HG02571 (cell line): ENCODE data around the gene EFNA5.
"Not testable (repeated sequence)": the region's sequence is repeated elsewhere in the genome, so short reads cannot be mapped to it uniquely, and the experiment has no call there.

Experiments used
- ATAC-seq: cut with Tn5 transposase; IDR thresholded peaks from one replicate; pipeline ENCODE4 v1.9.1; 2021; ENCODE audit warnings: mild to moderate bottlenecking, moderate library complexity; ENCODE audit not compliant: unreplicated experiment

Gene EFNA5

GRCh38 chr5:107499776-107500175 lies 171.0 kb downstream of the EFNA5 start:
- no peak for ATAC-seq

DNA sequence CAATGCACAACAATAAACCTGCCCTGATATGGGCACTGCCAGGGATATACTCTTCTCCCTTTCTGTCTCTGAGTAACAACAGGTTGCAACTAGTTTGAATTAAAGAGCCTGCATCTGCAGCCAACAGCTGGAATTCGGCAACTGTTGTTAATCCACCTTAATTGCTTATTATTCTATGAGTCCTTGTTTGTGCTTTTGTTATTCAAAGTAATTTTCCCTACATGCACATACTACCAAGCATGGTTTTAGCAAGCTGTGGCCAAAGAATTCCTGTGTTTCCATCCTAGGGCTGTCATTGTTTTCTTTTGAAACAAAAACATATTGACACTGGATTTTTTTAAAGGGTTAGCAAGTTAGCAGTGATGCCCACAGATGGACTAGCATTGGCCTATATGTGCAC lies 171.5 kb downstream of the EFNA5 start:
- no peak for ATAC-seq

DNA sequence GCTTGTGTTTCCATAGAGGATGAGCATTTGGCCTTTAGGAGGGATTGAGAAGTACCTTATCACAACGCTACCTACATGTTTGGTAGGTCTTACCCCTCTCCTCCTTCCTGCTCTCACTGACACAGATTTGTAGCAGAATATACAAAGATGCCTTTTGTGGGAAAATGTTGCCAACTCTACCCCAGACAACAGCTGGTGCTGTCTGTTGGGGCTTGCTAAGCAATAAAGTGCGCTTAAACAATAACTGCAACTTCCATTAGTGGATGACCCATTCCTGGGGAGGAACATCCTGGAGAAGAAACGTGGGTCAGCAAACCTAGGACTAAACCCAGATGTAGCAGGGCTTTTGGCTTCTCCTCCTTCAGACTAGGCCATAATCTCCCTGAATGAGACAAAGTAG lies 174.3 kb downstream of the EFNA5 start:
- no peak for ATAC-seq

- ATAC-seq: not testable (repeated sequence)
These were observed 176.6 kb downstream of the EFNA5 start for GRCh38 chr5:107494129-107494528.

DNA sequence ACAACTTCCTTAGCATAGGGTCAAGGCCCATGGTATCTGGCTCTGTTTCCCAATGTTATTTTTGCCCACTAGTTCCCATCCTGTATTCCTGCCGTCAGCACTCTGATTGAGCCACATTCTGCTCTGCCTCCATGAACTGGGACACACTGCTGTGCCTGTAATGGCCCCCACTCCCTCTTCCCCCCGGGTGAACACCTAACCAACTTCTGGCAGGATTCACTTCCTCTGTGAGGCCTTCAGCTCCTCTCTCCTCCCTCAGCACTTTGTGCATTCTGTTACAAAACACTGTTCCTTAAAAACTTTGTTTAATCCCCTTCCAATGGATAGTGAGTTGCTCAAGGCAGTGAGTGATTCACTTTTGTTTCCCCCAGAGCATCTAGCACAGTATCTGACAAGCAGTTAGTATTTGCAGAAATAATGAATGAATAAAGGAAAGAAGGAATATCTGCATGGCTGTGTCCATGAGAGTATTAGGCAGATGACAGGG lies 183.6 kb downstream of the EFNA5 start:
- no peak for ATAC-seq

GRCh38 chr5:107486489-107486888 lies 184.2 kb downstream of the EFNA5 start:
- peak; percentile 61 for ATAC-seq

GRCh38 chr5:107485184-107485583 lies 185.6 kb downstream of the EFNA5 start:
- peak; percentile 58 for ATAC-seq

- ATAC-seq: no peak
These were observed 186.5 kb downstream of the EFNA5 start for GRCh38 chr5:107484281-107484680.

DNA sequence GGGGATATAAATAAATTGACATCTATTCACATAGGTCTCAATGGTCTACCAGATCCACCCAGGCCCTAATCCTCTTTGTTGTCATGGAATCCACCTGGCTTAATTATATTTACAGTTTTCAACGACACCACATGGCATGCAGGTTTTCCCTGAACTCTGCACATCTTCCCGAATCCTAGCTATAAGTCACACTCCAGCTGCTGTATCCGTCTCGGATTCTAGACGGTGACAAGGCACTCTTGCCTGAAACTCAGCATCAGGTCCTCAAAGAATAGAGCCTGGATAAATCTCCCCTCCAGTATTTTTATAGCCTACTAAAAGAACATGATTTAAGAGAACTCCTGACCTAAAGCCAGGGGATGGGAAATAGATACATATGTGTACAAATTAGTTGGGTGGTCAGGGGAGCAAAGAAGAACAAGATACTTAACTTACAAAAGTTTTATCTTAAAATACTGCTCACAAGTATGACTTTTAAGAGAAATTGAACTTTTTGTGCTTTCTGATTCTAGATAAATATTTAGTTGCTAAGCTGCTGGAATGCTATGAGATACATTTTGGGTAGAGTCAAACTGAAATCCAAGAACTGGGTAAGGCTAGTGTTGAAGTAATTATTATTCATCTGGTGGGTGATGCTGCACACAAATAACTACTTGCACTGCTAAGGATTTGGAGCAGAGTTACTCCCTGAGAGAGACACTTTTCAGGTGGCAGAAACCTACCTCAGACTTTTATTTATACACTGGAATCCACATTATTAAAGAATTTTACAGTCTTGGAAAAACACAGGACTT lies 187.3 kb downstream of the EFNA5 start:
- no peak for ATAC-seq

GRCh38 chr5:107478068-107478641 lies 192.6 kb downstream of the EFNA5 start:
- ATAC-seq: no peak

DNA sequence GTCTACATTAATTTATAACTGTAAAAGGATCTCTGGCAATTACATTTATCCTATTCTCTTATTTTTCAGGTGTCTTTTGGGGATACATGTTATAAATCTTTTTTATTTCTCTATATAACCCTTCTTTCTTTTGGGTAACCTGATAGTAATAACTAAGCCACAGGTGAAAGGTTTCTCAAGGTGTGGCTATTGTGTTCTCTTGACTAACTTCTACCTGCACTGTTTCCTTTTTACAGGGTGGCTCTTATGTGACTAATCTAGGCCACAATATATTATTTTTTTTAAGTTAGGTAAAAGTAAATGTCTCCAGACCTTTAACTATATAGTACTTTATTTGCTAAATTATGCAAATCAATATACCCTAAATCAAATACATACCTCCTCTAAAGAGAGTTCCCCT lies 193.2 kb downstream of the EFNA5 start:
- ATAC-seq: no peak

- peak; percentile 98 for ATAC-seq
These were observed 194.0 kb downstream of the EFNA5 start for GRCh38 chr5:107476783-107477182.

GRCh38 chr5:107474716-107475489 lies 195.8 kb downstream of the EFNA5 start:
- ATAC-seq: no peak

- ATAC-seq: no peak
These were observed 196.4 kb downstream of the EFNA5 start for GRCh38 chr5:107474361-107474715.

DNA sequence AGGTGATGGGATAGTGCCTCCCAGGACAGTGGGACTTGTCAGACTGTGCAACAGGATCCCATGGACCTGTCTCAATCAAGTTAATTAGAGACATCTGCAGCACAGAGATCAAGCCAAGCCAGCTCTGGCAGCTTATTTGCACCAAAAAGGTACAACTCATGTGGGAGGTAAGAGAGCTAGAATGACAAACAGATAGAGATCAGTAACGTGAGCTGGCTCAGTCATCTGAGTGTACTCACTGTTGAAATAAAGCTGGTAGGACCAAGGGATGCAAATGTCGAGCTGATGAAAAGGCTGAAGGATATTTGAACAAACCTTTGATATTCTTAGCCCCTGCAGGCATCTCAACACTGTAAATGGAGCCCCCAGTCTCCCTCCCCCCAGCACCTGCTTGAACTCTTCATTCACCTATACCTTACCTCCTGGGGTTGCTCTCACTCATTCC lies 198.1 kb downstream of the EFNA5 start:
- ATAC-seq: no peak

- no peak for ATAC-seq
These were observed 200.5 kb downstream of the EFNA5 start for GRCh38 chr5:107470295-107470582.

DNA sequence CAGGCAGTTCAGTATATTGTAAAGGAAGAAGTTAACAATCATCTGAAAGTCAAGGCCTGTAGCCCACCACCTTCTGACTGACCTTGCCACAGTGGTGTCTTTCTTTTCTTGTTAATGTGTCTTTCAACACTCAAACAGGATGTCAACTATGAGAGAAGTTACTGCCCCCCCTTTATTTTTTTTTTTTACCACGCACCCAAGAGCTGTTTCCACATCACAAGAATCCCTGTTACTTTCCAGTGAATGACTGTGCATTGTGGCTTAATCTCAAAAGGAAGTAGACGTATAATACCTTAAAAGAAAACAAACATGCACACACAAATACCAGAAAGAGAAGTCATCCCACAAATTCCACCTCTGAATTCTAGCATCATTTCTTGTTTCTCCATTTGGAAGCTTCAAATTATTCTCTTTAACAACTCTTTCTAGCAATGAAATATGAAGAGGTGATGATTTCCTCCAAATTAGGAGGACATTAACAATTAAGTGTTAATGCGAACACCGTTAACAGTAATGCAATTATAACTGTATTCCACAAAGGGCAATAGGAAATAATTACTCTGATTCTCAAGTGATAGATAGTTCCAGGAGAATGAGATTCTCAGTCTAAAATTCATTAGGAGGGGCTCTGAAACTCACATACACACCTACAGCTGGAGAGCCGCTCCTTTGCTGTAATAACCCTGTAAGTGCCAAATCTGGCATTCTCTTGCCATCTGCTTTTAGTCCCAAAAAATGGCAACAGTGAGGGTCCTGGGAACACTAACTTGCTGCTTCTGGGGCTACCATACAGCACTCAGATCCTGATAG lies 201.0 kb downstream of the EFNA5 start:
- ATAC-seq: no peak

GRCh38 chr5:107469064-107469463 lies 201.7 kb downstream of the EFNA5 start:
- no peak for ATAC-seq

GRCh38 chr5:107468276-107468675 lies 202.5 kb downstream of the EFNA5 start:
- no peak for ATAC-seq

DNA sequence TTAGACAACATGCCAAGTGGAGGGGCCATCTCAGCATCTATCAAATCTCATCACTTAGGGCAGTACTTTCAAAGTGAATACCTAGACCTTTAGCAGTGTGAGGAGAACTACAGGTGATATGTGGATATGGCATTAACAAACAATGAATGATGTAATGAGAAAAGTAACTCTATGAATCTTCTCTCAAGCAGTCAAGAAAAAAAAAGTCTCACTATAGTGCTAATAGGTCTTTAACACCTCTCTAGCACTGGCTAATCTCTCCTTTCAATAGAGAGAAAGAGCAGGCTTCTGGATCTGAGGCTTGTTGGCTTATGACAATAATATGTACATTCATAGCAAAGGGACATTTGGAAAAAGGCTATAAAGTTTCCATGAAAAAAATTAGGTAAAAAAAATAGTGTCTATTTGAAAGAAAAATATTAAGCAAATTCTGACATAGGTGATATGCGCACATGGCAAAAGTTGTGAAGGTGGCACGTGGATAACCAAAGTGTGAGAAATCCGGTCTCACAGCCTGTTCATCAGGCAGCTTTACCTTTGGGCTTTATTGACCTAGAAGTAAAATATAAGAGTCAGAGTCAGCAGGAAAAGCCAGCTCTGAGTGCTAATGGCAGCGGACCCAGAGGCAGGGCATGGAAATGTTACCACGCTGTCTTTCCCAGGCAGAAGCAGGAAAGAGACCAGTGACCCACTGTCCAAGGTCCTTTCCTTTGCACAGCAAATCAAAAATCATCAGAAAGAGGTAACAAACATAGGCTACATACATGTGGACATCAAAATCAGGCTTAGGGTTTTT lies 203.4 kb downstream of the EFNA5 start:
- ATAC-seq: no peak
